Activated CD8-positive, alpha-beta memory T cell treated with anti-CD3 and anti-CD28 coated beads, Interleukin-2, amount 50 U/mL, for 48 hours (primary cell): Measurements from ENCODE around the gene IL17REL.

Experiments used
- DNase-seq: peaks from one replicate; pipeline ENCODE4 v3.0.0-alpha.2; 2020

The IL17REL gene

GRCh38 chr22:49954991-49955580 lies 57.5 kb downstream of the IL17REL start:
- no peak for DNase-seq

GRCh38 chr22:49954354-49954753 lies 58.2 kb downstream of the IL17REL start:
- no peak for DNase-seq

DNA sequence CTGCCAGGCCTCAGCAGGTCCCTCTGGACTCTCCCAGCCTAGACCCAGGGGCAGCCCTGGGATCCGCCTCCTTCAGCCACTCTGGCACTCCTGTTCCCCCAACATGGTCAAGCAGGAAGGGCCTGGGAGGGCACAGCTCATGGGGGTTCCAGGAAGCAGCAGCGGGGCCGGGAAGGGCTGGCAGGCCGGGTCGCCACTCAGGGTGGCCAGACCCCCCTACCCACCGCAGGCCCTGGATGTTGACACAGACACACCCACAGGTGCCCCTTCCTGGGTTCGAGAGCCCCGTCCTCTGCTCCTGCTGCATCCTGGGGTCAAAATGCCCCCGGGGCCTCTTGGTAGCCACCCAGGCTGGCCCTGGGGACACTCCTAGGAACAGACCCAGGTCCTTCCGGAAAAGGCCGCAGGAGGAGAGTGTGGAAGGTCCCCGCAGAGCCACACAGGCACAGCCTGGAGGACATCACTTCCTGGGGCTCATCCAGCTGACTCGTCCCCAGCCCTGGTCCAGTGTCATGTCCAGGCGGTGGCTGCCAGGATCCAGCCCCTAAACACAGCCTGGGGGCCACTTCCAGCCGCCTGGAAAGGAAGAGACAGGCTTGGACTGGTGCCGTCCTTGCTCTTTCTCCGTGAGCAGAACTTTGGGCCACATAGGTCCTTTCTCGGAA lies 58.8 kb downstream of the IL17REL start:
- DNase-seq, result no peak

DNA sequence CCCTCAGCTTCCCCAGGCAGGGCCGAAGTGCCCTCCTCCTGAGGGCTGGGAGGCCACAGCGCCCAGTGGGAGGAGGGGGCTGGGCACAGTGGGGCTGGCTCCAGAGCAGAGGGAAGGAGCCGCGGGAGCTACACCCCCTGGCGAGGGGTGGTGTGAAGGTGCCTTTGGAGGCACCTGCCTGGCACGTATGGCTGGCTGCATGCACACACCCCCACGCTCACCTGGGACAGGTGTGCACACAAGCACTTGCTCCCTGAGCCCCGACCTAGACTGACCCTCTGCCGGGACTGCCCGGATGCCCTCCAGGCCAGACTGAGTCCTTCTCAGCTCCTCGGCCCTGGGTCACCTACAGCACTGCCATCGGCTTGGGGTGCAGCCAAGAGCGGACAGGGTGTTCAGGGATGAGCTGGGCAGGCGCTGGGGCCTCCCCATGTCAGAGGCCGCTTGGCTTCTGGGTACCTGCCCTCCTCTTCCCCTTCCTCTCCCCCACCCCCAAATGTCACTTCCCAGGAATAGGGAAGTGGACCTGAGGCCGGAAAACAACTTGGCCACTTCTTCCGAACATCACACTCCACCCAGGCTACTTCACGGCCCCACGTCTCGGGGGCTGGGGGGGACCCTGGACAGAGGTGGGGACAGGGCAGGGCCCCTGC lies 59.4 kb downstream of the IL17REL start:
- no peak for DNase-seq

DNA sequence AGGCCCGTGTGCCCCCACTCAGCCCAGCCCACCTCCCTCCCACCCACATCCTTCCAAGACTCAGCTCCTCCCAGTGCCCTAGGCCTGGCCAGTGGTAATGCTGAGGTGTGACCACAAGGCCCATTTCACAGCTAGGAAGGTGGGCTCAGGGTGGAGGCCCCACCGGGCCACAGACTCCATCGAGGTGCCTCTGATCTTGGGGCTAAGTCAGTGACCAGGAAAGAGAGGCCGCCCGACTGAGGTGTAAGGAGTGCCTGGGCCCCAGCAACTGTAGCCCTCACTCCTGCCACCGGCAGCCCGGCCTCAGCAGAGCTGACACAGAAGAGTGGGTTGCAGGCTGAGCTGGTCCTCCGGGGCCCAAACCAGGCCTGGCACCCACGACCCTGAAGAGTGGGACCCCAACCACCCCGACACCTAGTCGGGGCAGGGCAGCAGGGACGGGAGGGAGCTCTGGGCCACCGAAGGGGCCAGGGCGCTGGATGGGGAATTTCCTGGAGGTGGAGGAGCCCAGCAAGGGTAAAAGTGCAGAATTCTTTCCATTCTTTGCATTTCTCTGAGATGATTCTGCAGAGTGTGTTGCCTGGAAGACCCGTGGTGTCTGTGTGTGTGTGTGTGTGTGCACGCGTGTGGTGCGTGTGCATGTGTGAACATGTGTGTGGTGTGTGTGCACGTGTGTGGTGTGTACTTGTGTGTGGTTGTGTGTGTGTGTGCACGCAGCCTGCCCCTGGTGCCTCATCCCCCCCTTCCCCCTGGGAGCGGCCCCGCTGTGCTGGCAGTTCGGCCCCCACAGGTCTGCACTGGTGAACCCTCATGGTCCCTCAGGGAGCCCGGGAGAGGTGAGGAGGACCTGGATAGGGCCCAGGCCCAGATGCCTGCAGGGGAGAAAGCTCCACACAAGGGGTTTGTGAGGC lies 60.3 kb downstream of the IL17REL start:
- DNase-seq, result no peak

- no peak for DNase-seq
Observed at GRCh38 chr22:49951678-49951985, 60.9 kb downstream of the IL17REL start.

DNA sequence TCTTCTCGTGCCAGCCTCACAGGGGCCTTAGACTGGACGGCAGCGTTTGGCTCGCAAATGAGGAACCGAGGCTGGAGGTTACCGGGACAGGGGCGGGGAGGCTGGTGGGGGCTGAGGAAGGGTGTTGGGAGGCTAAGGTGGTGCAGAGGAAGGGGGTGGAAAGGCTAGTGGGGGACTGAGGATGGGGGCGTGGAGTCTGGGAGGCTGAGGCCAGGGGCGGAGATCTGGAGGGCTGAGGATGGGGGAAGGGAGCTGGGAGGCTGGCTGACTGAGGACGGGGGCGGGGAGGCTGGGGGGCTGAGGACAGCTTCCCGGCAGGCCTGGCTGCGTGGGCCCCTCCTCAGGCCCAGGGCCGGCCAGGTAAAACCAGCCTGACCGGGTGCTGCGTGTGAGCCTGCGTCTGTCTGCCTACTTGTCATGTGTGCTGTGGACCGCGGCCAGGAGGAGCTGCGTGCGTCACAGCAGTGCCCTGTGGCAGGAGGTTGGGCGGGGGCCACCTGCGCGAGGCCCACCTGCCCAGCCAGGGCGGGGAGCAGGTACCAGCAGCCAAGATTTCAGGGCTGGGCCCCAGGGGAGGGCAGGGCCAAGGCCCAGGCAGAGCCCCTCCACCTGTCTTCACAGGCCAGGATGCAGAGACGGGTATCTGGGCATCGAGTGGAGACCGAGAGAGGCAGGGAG lies 61.4 kb downstream of the IL17REL start:
- no peak for DNase-seq

DNA sequence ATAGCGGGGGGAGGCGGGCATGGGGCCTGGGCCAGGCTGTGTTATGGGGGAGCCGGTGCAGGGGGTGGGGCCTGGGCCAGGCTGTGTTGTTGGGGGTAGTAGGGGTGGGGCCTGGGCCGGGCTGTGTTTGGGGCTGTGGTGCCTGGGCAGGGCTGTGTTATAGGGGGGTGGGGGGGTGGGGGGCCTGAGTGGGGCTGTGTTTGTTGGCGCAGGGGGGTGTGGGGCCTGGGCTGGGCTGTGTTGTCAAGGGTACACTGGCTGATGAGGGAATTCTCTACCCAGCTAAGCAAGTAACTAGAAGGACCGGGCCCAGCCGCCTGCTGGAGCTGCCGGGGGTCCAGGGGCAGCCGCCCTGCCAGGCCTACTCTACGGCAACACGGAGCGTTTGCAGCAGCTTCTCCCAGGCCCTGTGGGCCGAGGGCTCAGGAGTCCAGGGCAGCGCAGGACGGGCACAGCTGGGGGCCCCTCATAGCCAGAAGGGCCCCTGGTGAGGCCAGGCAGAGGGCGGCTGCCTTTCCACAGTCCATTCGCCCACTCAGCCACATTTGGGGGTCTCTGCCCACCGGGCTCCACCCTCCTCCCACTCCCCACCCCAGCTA lies 62.1 kb downstream of the IL17REL start:
- DNase-seq, result no peak

GRCh38 chr22:49949914-49950292 lies 62.7 kb downstream of the IL17REL start:
- DNase-seq, result no peak

GRCh38 chr22:49948958-49949913 lies 63.3 kb downstream of the IL17REL start:
- DNase-seq, result no peak

DNA sequence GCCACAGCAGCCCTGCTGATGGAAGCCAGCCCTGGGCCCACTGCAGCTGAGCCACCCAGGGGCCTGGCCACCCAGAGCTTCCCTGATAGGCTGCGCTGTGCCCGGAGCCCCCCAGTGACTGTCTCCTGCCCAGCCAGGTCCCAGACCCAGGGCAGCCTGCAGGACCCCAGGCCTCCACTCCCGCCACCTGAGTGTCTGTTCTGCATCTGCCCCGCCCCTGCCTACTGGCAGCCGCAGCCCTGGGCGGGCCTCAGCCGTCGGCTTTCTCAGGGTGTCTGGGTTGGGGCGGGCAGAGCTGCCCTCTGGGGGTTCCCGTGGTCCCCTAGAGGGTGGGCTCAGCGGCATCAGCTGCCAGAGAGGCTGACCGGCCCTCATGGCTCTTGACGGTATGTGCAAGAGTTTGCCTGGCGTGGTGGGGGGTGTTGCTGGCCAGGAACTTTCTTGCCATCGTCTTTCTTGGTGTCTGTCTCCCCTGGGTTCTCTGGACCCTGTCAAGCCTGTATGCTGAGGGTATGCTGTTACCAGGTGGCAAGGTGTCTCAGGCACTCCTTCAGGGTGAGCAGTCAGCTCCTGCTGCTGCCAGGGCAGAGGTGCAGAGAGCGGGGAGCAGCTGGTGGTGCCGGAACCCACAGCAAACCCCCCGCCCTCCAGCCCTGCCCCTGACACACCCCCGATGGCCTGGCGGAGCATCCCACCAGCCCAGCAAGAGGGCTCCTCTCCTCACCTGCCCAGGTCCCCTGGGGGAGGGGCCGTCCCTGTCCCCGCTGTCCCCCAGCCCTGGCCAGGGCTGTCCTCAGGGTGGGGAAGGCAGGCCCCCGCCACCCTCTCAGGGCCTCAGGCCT lies 64.2 kb downstream of the IL17REL start:
- no peak for DNase-seq

GRCh38 chr22:49947296-49947622 lies 65.3 kb downstream of the IL17REL start:
- no peak for DNase-seq

- no peak for DNase-seq
Observed at GRCh38 chr22:49946612-49947295, 65.8 kb downstream of the IL17REL start.

DNA sequence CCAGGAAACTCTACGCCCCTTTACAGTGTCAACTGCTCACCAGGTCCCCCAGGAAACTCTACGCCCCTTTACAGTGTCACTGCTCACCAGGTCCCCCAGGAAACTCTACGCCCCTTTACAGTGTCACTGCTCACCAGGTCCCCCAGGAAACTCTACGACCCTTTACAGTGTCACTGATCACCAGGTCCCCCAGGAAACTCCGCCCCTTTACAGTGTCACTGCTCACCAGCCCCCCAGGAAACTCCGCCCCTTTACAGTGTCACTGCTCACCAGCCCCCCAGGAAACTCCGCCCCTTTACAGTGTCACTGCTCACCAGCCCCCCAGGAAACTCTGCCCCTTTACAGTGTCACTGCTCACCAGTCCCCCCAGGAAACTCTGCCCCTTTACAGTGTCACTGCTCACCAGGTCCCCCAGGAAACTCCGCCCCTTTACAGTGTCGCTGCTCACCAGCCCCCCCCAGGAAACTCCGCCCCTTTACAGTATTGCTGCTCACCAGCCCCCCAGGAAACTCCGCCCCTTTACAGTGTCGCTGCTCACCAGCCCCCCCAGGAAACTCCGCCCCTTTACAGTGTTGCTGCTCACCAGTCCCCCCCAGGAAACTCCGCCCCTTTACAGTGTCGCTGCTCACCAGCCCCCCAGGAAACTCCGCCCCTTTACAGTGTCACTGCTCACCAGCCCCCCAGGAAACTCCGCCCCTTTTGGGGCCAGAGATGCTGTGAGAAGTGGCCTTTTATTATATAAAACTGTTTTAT lies 67.3 kb downstream of the IL17REL start:
- peak; percentile 69 for DNase-seq
